22Rv1 (cell line): ENCODE measurements around the gene ABCG4.
"Not testable (repeated sequence)": the region's sequence is repeated elsewhere in the genome, so short reads cannot be mapped to it uniquely, and the experiment has no call there.

Source experiments
- H3K27ac ChIP-seq: fragments of 450-650 bp; 2 replicates; pipeline ENCODE4 v1.5.1; 2017
- ZFX ChIP-seq: fragments of 450-650 bp; IDR thresholded peaks from 2 replicates; pipeline ENCODE4 v1.6.1; 2017; ENCODE audit warnings: antibody characterized with exemption, borderline replicate concordance
- TF ChIP-seq, protein P1 (sequence below): fragments of 450-650 bp; IDR thresholded peaks from 2 replicates; pipeline ENCODE4 v1.5.1; 2017; ENCODE audit warnings: mild to moderate bottlenecking

The ABCG4 gene

DNA sequence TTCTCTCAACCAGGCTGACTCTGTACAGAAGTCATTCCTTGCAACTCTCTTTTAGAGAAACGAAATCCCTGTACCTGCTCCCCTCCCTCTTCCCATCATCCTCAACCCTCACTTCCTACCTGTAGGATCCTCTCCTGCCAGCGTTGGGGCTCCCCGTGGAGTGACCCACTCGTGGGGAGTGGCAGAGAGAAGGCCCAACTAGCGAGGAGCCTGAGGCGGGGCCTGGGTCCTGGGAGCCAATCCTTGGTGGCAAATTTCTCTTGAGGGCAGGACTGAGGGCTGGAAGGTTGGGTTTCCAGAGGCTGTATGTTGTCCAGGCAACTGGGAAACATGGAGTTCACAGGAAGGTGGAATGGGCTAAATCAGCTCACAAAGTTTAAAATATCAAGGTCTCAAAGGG is 46.8 kb downstream of the ABCG4 start:
- no peak overlapping the region for H3K27ac ChIP-seq
- TF ChIP-seq, protein P1, sequence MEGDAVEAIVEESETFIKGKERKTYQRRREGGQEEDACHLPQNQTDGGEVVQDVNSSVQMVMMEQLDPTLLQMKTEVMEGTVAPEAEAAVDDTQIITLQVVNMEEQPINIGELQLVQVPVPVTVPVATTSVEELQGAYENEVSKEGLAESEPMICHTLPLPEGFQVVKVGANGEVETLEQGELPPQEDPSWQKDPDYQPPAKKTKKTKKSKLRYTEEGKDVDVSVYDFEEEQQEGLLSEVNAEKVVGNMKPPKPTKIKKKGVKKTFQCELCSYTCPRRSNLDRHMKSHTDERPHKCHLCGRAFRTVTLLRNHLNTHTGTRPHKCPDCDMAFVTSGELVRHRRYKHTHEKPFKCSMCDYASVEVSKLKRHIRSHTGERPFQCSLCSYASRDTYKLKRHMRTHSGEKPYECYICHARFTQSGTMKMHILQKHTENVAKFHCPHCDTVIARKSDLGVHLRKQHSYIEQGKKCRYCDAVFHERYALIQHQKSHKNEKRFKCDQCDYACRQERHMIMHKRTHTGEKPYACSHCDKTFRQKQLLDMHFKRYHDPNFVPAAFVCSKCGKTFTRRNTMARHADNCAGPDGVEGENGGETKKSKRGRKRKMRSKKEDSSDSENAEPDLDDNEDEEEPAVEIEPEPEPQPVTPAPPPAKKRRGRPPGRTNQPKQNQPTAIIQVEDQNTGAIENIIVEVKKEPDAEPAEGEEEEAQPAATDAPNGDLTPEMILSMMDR = no peak
- TF ChIP-seq ZFX = no peak

DNA sequence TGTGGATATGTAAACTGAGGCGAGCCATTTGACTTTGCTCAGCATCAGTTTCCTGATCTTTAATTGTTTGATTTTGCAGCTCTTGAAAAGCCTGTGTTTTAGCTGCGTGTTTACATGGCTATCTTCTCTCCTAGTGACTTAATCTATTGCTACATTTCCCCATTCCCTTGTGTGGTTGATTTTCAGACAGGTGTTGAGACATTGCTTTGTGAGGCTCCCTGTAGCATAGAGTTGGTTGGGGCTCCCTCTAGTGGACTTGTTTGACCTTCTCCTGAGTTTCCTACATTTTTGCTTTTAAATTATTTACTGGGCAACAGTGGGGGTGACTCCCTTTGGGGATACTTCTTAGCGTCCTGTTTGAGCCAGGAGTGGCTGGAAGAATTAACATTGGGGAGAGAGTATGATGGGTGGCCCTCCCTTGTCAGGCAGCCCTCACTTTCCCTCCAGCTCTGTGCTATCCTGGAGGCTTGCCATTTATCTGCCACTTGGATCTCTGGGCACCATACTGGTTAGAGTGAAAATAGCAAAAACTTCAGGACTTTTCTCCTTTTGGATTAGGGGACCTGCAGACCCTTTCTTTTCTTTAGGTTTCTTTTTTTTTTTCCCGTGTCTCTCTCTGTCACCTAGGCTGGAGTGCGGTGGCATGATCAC is 48.1 kb downstream of the ABCG4 start:
- no peak overlapping the region for H3K27ac ChIP-seq
- no peak for TF ChIP-seq ZFX
- TF ChIP-seq, protein P1 = peak; percentile 93

DNA sequence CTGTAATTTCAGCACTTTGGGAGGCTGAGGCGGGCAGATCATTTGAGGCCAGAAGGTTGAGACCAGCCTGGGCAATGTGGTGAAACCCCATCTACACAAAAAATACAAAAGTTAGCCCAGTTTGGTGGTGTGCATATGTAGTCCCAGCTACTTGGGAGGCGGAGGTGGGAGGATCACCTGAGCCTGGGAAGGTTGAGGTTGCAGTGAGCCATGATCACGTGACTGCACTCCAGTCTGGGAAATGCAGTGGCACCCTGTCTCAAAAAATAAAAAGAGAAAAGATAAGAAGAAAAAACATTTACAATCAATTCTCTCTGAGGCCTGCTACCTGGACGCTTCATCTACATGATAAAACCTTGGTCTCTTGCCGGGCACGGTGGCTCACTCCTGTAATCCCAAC is 50.1 kb downstream of the ABCG4 start:
- no peak for TF ChIP-seq ZFX
- no peak overlapping the region for H3K27ac ChIP-seq

DNA sequence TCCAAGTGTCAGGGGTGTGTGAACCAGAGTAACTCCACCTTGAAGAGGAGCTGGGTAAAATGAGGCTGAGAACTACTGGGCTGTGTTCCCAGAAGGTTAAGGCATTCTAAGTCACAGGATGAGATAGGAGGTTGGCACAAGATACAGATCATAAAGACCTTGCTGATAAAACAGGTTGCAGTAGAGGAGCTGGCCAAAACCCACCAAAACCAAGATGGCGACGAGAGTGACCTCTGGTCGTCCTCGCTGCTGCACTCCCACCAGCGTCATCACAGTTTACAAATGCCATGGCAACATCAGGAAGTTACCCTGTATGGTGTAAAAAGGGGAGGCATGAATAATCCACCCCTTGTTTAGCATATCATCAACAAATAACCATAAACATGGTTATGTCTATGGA is 52.4 kb downstream of the ABCG4 start:
- not testable (repeated sequence) for H3K27ac ChIP-seq

DNA sequence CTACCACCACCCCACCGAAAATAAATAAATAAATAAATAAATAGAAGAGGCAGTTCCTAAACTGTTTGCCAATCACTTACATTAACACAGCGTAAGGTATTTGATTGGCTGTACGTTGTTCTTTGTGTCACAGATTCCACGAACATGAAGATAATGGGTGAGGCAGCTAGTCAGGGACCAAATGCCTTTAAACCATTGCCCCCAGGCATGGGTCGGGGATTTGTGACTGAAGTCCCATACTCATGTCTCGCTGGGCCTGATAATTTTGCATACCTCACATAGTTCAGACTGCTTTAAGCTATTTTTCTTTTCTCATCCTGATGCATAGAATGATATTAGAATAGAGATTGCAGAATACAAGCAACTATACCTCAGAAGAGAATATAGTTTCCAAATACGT is 53.7 kb downstream of the ABCG4 start:
- H3K27ac ChIP-seq = no peak overlapping the region
- TF ChIP-seq ZFX = no peak

DNA sequence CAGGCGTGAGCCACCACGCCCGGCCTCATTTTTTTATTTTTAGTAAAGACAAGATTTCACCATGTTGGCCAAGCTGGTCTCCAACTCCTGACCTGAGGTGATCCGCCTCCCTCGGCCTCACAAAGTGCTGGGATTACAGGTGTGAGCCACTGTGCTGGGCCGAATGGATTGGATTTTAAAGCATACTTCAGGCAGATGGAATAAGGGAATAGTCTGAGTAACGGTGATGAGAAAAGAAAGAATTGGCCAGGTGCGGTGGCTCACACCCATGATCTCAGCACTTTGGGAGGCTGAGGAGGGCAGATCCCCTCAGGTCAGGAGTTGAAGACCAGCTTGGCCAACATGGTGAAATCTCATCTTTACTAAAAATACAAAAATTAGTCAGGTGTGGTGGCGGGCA is 55.2 kb downstream of the ABCG4 start:
- no peak for TF ChIP-seq ZFX
- TF ChIP-seq, protein P1 = no peak
- no peak overlapping the region for H3K27ac ChIP-seq

DNA sequence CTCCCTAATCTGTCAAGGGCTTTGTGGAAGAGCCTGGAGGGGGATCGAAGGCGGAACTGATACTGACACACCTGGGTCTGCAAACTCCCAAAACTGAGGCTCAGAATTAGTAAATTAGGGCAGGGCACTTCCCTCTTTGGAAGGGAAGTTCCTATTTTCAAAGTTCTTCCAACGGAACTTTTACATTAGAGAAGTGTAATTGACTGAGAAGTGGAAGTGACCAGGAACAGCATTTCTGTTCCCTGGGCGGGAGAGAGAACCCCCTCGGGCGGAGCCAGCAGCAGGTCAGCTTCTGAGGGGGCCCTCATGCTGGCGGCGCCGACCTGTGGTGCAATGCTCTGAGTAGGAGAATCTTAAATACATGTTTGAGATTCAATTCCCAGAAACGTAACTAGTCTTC is 56.2 kb downstream of the ABCG4 start:
- peak overlapping the region; percentile 92 for H3K27ac ChIP-seq
- TF ChIP-seq, protein P1 = no peak
- no peak for TF ChIP-seq ZFX

DNA sequence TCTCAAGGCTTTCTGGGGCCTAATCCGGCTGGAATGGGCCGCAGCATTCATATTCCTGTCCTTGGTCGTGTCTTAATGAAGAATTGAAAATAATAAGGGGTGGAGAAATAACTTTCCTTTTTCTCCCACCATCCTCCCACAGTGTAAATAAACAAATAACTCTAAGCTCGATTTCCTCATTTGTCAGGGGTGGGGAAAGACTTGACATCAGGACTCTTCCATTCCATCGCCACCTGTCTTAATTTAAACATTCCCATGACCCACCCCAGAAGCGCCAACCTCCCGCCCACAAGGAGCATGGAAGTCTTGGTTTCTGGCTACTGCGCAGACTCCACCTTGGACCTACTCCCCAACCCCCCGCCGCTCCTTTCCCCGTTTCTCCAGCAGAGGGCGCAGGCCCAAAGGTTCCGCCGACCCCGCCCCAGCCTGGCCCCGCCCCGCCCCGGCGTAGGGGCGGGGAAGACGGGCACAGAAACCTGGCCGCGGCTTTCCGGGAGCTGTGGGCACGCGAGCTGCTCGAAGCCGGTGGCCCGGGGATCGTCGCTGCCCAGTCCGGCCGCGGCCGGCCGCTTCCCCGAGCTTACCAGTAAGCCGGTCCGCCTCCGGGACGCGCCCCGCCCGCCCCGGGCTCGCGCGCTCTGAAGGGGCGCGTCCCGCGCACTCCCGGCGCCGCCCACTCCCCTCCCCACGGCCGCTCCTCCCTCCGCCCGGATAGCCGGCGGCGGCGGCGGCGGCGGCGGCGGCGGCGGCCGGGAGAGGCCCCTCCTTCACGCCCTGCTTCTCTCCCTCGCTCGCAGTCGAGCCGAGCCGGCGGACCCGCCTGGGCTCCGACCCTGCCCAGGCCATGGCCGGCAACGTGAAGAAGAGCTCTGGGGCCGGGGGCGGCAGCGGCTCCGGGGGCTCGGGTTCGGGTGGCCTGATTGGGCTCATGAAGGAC is 57.0 kb downstream of the ABCG4 start, which contains the start of gene CBL:
CBL (plus strand) TSS at position 766 of the 937 bp plus-strand sequence; CDS start at position 845, 79 bp downstream.
- no peak for TF ChIP-seq ZFX
- TF ChIP-seq, protein P1 = peak; percentile 98
- peak within 1 kb of the TSS; percentile 92 for H3K27ac ChIP-seq
